Measurements from ENCODE around the gene KCNS3. TPM values are rescaled to one million over a fixed set of nuclear protein-coding genes. Genes with fewer than 3 reads are reported as not detected.

The KCNS3 gene
- polyA plus RNA-seq, 1 of the 3 experiments (the other 2 are of a cell fraction), result 0.07 TPM

DNA sequence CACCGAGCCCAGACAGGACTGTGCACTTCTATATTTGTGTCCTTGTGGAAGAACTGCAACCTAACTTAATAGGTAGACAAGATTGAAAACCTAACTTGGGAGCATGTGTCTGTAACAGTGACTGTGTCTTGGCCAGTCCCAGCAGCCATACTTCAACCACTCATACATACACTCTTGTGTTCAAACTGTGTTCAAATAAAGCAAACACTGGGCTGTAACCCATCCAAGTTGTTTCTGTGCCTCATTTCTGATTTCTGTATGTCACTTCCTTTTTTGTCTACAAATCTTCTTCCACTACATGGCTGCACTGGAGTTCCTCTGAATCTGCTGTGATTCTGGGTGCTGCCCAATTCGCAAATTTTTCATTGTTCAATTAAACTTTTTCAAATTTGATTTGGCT is 31.2 kb upstream of the KCNS3 start:
- H3K9me3 ChIP-seq, result no peaks in the 10 kb centered on the region
- TF ChIP-seq MXI1 (IDR thresholded peaks at IDR 0.05; ENCODE audit: low read depth, low read length), result no peak
- TF ChIP-seq, protein P1, sequence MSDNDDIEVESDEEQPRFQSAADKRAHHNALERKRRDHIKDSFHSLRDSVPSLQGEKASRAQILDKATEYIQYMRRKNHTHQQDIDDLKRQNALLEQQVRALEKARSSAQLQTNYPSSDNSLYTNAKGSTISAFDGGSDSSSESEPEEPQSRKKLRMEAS (IDR thresholded peaks at IDR 0.05; ENCODE audit: low read depth), result no peak
- no peaks in the 10 kb centered on the region for H3F3A ChIP-seq (replicated peaks; ENCODE audit: insufficient read depth)
- H3K27me3 ChIP-seq (ENCODE audit: insufficient read depth), result no peaks in the 10 kb centered on the region; the same call in 1 of the 2 replicates
- no peak overlapping the region for H2AFZ ChIP-seq (ENCODE audit: low read depth)
- no peaks in the 10 kb centered on the region for H4K20me1 ChIP-seq (ENCODE audit: insufficient read depth)
- H3K9me2 ChIP-seq, result no peaks in the 10 kb centered on the region
- H3K4me3 ChIP-seq (ENCODE audit: low read depth in 2 of 2, low read length in 1 of 2), result no peak overlapping the region
- ChIA-PET CTCF (interaction anchor here (0.8 to 9.5 kb wide), 8 partner anchors 18 to 532 kb away, joined by 3 to 111 read pairs (median 32); no protein-coding TSS in a partner anchor), POLR2A (no interaction called here)
- H3K36me3 ChIP-seq (replicated peaks in 1 of 2; ENCODE audit: control insufficient read depth in 1 of 2, insufficient read depth in 2 of 2, low read length in 1 of 2), result no peaks in the 10 kb centered on the region
- 34% methylated on average over 2 of the region's 2 CpGs for WGBS (ENCODE audit: low lambda C conversion rate)
- DNase-seq, result no peak
- no peaks in the 10 kb centered on the region; a peak in 1 of 4 replicates for H3K4me1 ChIP-seq (ENCODE audit: control insufficient read depth in 1 of 2, insufficient read depth in 2 of 2, low read depth in 1 of 2, low read length in 1 of 2)
- no peaks in the 10 kb centered on the region for H3K79me2 ChIP-seq (ENCODE audit: insufficient read depth)
- H3K9ac ChIP-seq, result no peak overlapping the region
- H3K27ac ChIP-seq (ENCODE audit: low read depth in 2 of 2, low read length in 1 of 2), result no peak overlapping the region
- H3K4me2 ChIP-seq, result no peak overlapping the region

DNA sequence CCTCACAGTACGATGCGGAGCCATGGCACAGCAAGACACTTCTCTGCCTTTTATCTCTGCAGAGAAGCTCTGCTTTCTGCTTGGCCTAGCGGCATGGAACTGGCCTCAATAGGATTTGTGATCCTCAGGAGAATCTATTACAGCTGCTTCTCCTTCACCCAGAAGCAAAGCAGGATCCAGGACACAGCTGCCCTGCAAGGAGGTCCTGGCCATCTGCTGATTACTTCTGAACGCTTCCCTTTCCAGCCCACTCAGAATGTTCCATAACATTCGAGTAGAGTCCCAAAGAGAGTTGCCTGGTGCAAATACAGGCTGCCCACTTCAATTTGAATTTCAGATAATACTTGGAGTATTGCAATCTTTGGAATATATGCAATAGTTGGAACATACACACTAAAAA is 29.2 kb upstream of the KCNS3 start:
- ChIA-PET POLR2A (no interaction called here), CTCF (interaction anchor here (1.0 to 9.5 kb wide), 10 partner anchors 20 to 529 kb away, joined by 3 to 111 read pairs (median 26); partner anchors contain the start of gene KCNS3)
- 67% methylated on average over 5 of the region's 5 CpGs for WGBS (ENCODE audit: low lambda C conversion rate)
- no peak overlapping the region for H3K4me3 ChIP-seq (ENCODE audit: low read depth in 2 of 2, low read length in 1 of 2)
- H3K9me3 ChIP-seq, result no peaks in the 10 kb centered on the region
- H3K27ac ChIP-seq (ENCODE audit: low read depth in 2 of 2, low read length in 1 of 2), result no peak overlapping the region
- no peaks in the 10 kb centered on the region; the same call in 1 of the 2 replicates for H3K27me3 ChIP-seq (ENCODE audit: insufficient read depth)
- no peaks in the 10 kb centered on the region for H3F3A ChIP-seq (replicated peaks; ENCODE audit: insufficient read depth)
- no peak overlapping the region for H2AFZ ChIP-seq (ENCODE audit: low read depth)
- TF ChIP-seq, protein P2, sequence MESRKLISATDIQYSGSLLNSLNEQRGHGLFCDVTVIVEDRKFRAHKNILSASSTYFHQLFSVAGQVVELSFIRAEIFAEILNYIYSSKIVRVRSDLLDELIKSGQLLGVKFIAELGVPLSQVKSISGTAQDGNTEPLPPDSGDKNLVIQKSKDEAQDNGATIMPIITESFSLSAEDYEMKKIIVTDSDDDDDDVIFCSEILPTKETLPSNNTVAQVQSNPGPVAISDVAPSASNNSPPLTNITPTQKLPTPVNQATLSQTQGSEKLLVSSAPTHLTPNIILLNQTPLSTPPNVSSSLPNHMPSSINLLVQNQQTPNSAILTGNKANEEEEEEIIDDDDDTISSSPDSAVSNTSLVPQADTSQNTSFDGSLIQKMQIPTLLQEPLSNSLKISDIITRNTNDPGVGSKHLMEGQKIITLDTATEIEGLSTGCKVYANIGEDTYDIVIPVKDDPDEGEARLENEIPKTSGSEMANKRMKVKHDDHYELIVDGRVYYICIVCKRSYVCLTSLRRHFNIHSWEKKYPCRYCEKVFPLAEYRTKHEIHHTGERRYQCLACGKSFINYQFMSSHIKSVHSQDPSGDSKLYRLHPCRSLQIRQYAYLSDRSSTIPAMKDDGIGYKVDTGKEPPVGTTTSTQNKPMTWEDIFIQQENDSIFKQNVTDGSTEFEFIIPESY (IDR thresholded peaks at IDR 0.05; ENCODE audit: borderline replicate concordance, low read depth), result no peak
- TF ChIP-seq NRF1 (IDR thresholded peaks at IDR 0.05; ENCODE audit: low read depth, low read length) (no peak), RXRA (IDR thresholded peaks at IDR 0.05; ENCODE audit: borderline replicate concordance, low read depth) (no peak)
- no peak overlapping the region for H3K4me2 ChIP-seq
- H3K9ac ChIP-seq, result no peak overlapping the region
- H3K9me2 ChIP-seq, result no peaks in the 10 kb centered on the region
- H4K20me1 ChIP-seq (ENCODE audit: insufficient read depth), result no peaks in the 10 kb centered on the region
- no peak for DNase-seq
- no peaks in the 10 kb centered on the region for H3K36me3 ChIP-seq (replicated peaks in 1 of 2; ENCODE audit: control insufficient read depth in 1 of 2, insufficient read depth in 2 of 2, low read length in 1 of 2)
- no peaks in the 10 kb centered on the region for H3K79me2 ChIP-seq (ENCODE audit: insufficient read depth)
- H3K4me1 ChIP-seq (ENCODE audit: control insufficient read depth in 1 of 2, insufficient read depth in 2 of 2, low read depth in 1 of 2, low read length in 1 of 2), result no peaks in the 10 kb centered on the region; a peak in 1 of 4 replicates

DNA sequence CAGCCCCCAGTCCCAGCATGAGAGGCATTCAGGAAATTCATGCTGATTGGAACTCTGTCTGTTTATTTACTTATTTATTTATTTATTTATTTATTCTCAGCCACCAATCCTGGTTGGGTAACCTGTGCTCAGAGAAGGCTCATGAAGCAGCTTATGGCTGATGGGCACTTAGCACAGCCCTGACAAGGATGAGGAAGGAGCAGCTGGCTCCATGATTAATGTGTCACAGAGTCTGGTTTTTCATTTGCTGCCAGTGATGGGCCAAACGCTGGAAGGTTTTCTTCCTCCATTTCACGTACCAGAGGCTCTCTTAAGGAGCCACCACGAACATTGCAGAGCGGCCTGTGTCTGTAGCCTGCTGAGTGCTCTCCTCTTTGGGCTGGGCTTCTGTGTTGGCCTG is 28.3 kb upstream of the KCNS3 start:
- Histone ChIP-seq H3K4me2 (no peak overlapping the region), H3K9me3 (no peaks in the 10 kb centered on the region), H3K9ac (no peak overlapping the region), H2AFZ (ENCODE audit: low read depth) (no peak overlapping the region), H3K27ac (ENCODE audit: low read depth in 2 of 2, low read length in 1 of 2) (no peak overlapping the region), H4K20me1 (ENCODE audit: insufficient read depth) (no peaks in the 10 kb centered on the region), H3K9me2 (no peaks in the 10 kb centered on the region), H3K4me3 (ENCODE audit: low read depth in 2 of 2, low read length in 1 of 2) (no peak overlapping the region), H3K36me3 (replicated peaks in 1 of 2; ENCODE audit: control insufficient read depth in 1 of 2, insufficient read depth in 2 of 2, low read length in 1 of 2) (no peaks in the 10 kb centered on the region), H3K79me2 (ENCODE audit: insufficient read depth) (no peaks in the 10 kb centered on the region), H3K4me1 (ENCODE audit: control insufficient read depth in 1 of 2, insufficient read depth in 2 of 2, low read depth in 1 of 2, low read length in 1 of 2) (no peaks in the 10 kb centered on the region; a peak in 1 of 4 replicates), H3F3A (replicated peaks; ENCODE audit: insufficient read depth) (no peaks in the 10 kb centered on the region), H3K27me3 (ENCODE audit: insufficient read depth) (no peaks in the 10 kb centered on the region; the same call in 1 of the 2 replicates)
- DNase-seq, result no peak
- WGBS (ENCODE audit: low lambda C conversion rate), result 39% methylated on average over 4 of the region's 4 CpGs
- ChIA-PET POLR2A (no interaction called here), CTCF (interaction anchor here (0.6 to 9.5 kb wide), 15 partner anchors 20 to 528 kb away, joined by 3 to 111 read pairs (median 8); no protein-coding TSS in a partner anchor)
- TF ChIP-seq, protein P1 (IDR thresholded peaks at IDR 0.05; ENCODE audit: low read depth), result no peak
- TF ChIP-seq, protein P3, sequence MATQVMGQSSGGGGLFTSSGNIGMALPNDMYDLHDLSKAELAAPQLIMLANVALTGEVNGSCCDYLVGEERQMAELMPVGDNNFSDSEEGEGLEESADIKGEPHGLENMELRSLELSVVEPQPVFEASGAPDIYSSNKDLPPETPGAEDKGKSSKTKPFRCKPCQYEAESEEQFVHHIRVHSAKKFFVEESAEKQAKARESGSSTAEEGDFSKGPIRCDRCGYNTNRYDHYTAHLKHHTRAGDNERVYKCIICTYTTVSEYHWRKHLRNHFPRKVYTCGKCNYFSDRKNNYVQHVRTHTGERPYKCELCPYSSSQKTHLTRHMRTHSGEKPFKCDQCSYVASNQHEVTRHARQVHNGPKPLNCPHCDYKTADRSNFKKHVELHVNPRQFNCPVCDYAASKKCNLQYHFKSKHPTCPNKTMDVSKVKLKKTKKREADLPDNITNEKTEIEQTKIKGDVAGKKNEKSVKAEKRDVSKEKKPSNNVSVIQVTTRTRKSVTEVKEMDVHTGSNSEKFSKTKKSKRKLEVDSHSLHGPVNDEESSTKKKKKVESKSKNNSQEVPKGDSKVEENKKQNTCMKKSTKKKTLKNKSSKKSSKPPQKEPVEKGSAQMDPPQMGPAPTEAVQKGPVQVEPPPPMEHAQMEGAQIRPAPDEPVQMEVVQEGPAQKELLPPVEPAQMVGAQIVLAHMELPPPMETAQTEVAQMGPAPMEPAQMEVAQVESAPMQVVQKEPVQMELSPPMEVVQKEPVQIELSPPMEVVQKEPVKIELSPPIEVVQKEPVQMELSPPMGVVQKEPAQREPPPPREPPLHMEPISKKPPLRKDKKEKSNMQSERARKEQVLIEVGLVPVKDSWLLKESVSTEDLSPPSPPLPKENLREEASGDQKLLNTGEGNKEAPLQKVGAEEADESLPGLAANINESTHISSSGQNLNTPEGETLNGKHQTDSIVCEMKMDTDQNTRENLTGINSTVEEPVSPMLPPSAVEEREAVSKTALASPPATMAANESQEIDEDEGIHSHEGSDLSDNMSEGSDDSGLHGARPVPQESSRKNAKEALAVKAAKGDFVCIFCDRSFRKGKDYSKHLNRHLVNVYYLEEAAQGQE (IDR thresholded peaks at IDR 0.05; ENCODE audit: low read depth, low read length), result no peak
- TF ChIP-seq RFX5 (IDR thresholded peaks at IDR 0.05; ENCODE audit: low read length) (no peak), FOXJ3 (CRISPR knock-in tag; IDR thresholded peaks at IDR 0.05) (no peak), TCF12 (IDR thresholded peaks at IDR 0.05) (no peak), SMC3 (IDR thresholded peaks at IDR 0.05; ENCODE audit: low read depth, low read length) (no peak), MXI1 (IDR thresholded peaks at IDR 0.05; ENCODE audit: low read depth, low read length) (no peak), JUND (IDR thresholded peaks at IDR 0.05) (no peak), NFIC (IDR thresholded peaks at IDR 0.05; ENCODE audit: borderline replicate concordance) (no peak), MEF2A (IDR thresholded peaks at IDR 0.05; ENCODE audit: borderline replicate concordance, low read depth) (no peak), ELF1 (IDR thresholded peaks at IDR 0.05) (no peak), GATA2 (CRISPR knock-in tag; IDR thresholded peaks at IDR 0.05) (no peak)
- TF ChIP-seq, protein P4, sequence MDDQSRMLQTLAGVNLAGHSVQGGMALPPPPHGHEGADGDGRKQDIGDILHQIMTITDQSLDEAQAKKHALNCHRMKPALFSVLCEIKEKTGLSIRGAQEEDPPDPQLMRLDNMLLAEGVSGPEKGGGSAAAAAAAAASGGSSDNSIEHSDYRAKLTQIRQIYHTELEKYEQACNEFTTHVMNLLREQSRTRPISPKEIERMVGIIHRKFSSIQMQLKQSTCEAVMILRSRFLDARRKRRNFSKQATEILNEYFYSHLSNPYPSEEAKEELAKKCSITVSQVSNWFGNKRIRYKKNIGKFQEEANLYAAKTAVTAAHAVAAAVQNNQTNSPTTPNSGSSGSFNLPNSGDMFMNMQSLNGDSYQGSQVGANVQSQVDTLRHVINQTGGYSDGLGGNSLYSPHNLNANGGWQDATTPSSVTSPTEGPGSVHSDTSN (IDR thresholded peaks at IDR 0.05), result no peak
